Calu3 (cell line): Measurements from ENCODE around the gene SART1. TPM values are rescaled to one million over a fixed set of nuclear protein-coding genes. Genes with fewer than 3 reads are reported as not detected.

ENCODE experiments used
- BruUV-seq: library from RNA; stranded (reverse); fragments of 400-500 nt; replicated peaks from 2 replicates; lab custom pipeline; 2021; lab: Mats Ljungman, UMichigan
- CTCF ChIA-PET: fragments of 300-600 bp; sonication (Branson Sonifier 250); formaldehyde crosslinking; loops from one replicate; lab custom pipeline; 2022; ENCODE audit warnings: antibody characterized with exemption; lab: Charles Lee
- DNase-seq: peaks from one replicate; pipeline ENCODE4 v3.0.0; 2022
- H3K27ac Mint-ChIP-seq: one replicate; pipeline ENCODE4 v1.8.0; 2022; ENCODE audit warnings: mixed read lengths; ENCODE audit not compliant: unreplicated experiment
- H3K27me3 Mint-ChIP-seq: one replicate; pipeline ENCODE4 v1.8.0; 2022; ENCODE audit warnings: mixed read lengths; ENCODE audit not compliant: unreplicated experiment
- H3K36me3 Mint-ChIP-seq: one replicate; pipeline ENCODE4 v1.8.0; 2022; ENCODE audit warnings: mild to moderate bottlenecking, moderate library complexity, mixed read lengths; ENCODE audit not compliant: insufficient read depth, unreplicated experiment
- H3K4me1 Mint-ChIP-seq: one replicate; pipeline ENCODE4 v1.8.0; 2022; ENCODE audit warnings: mild to moderate bottlenecking, low read depth, mixed read lengths; ENCODE audit not compliant: unreplicated experiment
- H3K4me3 Mint-ChIP-seq: one replicate; pipeline ENCODE4 v1.8.0; 2022; ENCODE audit warnings: mild to moderate bottlenecking, low read depth, moderate library complexity, mixed read lengths; ENCODE audit not compliant: unreplicated experiment
- H3K9me3 Mint-ChIP-seq: one replicate; pipeline ENCODE4 v1.8.0; 2022; ENCODE audit warnings: low read depth, mixed read lengths; ENCODE audit not compliant: unreplicated experiment
- CTCF ChIP-seq: fragments of 200-600 bp; IDR thresholded peaks from one replicate; pipeline ENCODE4 v1.8.0; 2022; ENCODE audit warnings: antibody characterized with exemption; ENCODE audit not compliant: unreplicated experiment
- intact Hi-C: fragments of 100-400 bp; cut with micrococcal nuclease; formaldehyde crosslinking; loops from one replicate; pipeline ENCODE4 v1.10.0; 2022; ENCODE audit not compliant: unreplicated experiment
- total RNA-seq: library from RNA; stranded (reverse); gene quantifications from 2 replicates; pipeline ENCODE4 v1.2.3, GENCODE V29; 2022

SART1 gene
- total RNA-seq, 1 experiment from 2014 or later, result 47.2 TPM

- Mint-ChIP-seq H3K27ac (peak overlapping the region; percentile 30), H3K4me3 (no peak overlapping the region), H3K27me3 (no peaks in the 10 kb centered on the region), H3K9me3 (no peaks in the 10 kb centered on the region), H3K36me3 (peaks cover 56% of the 10 kb centered on the region), H3K4me1 (peaks cover 8% of the 10 kb centered on the region)
- intact Hi-C loops, result no loop called here
- CTCF ChIA-PET, result interaction anchor here (1.9 kb wide), 1 partner anchor 85 kb away, joined by 4 read pairs; the partner anchor contains the start of gene CCDC85B
- BruUV-seq, result no TSS peak
- TF ChIP-seq CTCF, result no peak
- DNase-seq, result no peak
Observed at GRCh38 chr11:65975771-65976170, 14.2 kb downstream of the SART1 start.

- peaks cover 63% of the 10 kb centered on the region for H3K36me3 Mint-ChIP-seq
- H3K4me1 Mint-ChIP-seq, result peaks cover 8% of the 10 kb centered on the region
- no TSS peak for BruUV-seq
- CTCF ChIA-PET, result interaction anchor here (1.9 kb wide), 1 partner anchor 86 kb away, joined by 4 read pairs; the partner anchor contains the start of gene CCDC85B
- no peak for TF ChIP-seq CTCF
- no peaks in the 10 kb centered on the region for H3K9me3 Mint-ChIP-seq
- H3K4me3 Mint-ChIP-seq, result no peak overlapping the region
- intact Hi-C loops, result no loop called here
- no peaks in the 10 kb centered on the region for H3K27me3 Mint-ChIP-seq
- DNase-seq, result no peak
- H3K27ac Mint-ChIP-seq, result peak overlapping the region; percentile 30
Observed at GRCh38 chr11:65976216-65977176, 15.0 kb downstream of the SART1 start.

DNA sequence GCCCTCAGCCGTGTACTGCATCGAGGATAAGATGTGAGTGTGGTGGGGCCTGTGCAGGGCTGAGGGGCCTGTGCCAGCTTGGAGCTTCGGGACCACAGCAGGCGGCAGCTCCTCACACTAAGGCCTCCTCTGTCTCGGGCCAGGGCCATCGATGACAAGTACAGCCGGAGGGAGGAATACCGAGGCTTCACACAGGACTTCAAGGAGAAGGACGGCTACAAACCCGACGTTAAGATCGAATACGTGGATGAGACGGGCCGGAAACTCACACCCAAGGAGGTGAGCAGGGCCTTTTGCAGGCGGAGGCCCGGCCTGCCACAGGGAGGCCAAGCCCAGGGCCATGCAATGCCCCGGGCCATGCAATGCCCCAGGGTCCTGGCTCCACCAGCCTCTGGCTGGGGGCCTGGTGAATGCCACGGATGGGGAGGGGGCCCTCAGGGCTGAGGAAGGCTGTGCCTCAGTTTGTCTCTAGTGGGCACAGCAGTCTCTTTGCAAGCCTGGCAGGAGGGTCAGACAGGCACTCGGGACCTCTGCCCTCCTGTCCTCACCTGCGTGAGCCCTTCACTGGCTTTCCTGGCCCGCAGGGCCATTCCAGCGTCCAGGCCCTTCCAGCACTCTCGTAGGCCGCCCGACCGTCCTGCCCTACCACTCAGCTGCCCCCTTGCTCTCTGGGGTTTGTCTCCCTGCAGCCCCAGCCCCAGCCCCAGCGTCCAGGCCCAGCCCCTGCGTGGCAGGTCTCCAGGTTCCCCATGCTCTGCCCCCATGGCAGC lies 16.3 kb downstream of the SART1 start:
- no peak for DNase-seq
- Mint-ChIP-seq H3K4me3 (no peak overlapping the region), H3K27ac (no peak overlapping the region), H3K4me1 (peaks cover 8% of the 10 kb centered on the region), H3K9me3 (no peaks in the 10 kb centered on the region), H3K36me3 (peaks cover 63% of the 10 kb centered on the region), H3K27me3 (no peaks in the 10 kb centered on the region)
- CTCF ChIA-PET, result no interaction called here
- no TSS peak for BruUV-seq
- no peak for TF ChIP-seq CTCF
- intact Hi-C loops, result no loop called here

- DNase-seq, result no peak
- Mint-ChIP-seq H3K27me3 (no peaks in the 10 kb centered on the region), H3K4me3 (no peak overlapping the region), H3K4me1 (no peaks in the 10 kb centered on the region), H3K36me3 (peaks cover 55% of the 10 kb centered on the region), H3K27ac (no peak overlapping the region), H3K9me3 (no peaks in the 10 kb centered on the region)
- CTCF ChIA-PET, result interaction anchor here (0.5 to 1.2 kb wide), 2 partner anchors 69 to 272 kb away, joined by 3 to 5 read pairs; no protein-coding TSS in a partner anchor
- intact Hi-C loops, result no loop called here
- no TSS peak for BruUV-seq
- TF ChIP-seq CTCF, result no peak
Observed at GRCh38 chr11:65978391-65979238, 17.1 kb downstream of the SART1 start.
